NT2/D1 (cell line): ENCODE results near the gene SRSF1.

Source experiments
- DNase-seq: peaks from one replicate; pipeline ENCODE4 v3.0.0-alpha.2; 2011; ENCODE audit warnings: low read depth, low spot score
- H3K27me3 ChIP-seq: 2 replicates; pipeline ENCODE4 v1.6.0; 2011; ENCODE audit warnings: mild to moderate bottlenecking; ENCODE audit not compliant: insufficient read length, insufficient read depth
- H3K36me3 ChIP-seq: 2 replicates; pipeline ENCODE4 v1.6.1; 2011; ENCODE audit warnings: mild to moderate bottlenecking, low read length, mixed read lengths; ENCODE audit not compliant: insufficient read depth, insufficient read length
- H3K4me1 ChIP-seq: 2 replicates; pipeline ENCODE4 v1.5.1; 2011; ENCODE audit not compliant: insufficient read depth, insufficient read length
- H3K4me3 ChIP-seq: 2 replicates; pipeline ENCODE4 v1.5.1; 2011; ENCODE audit warnings: low read depth; ENCODE audit not compliant: insufficient read length
- H3K9ac ChIP-seq: 2 replicates; pipeline ENCODE4 v1.6.0; 2011; ENCODE audit warnings: low read depth; ENCODE audit not compliant: insufficient read length
- H3K9me3 ChIP-seq: 2 replicates; pipeline ENCODE4 v1.5.1; 2011; ENCODE audit warnings: mild to moderate bottlenecking, low read length; ENCODE audit not compliant: insufficient read depth
- SUZ12 ChIP-seq: IDR thresholded peaks from 2 replicates; pipeline ENCODE4 v1.6.1; 2011; ENCODE audit not compliant: insufficient read length, insufficient read depth; ENCODE audit errors: extremely low read depth
- YY1 ChIP-seq: IDR thresholded peaks from 2 replicates; pipeline ENCODE4 v1.6.1; 2011; ENCODE audit not compliant: insufficient read length, insufficient read depth
- ZNF274 ChIP-seq: IDR thresholded peaks from 2 replicates; pipeline ENCODE4 v1.6.1; 2011; ENCODE audit warnings: mild to moderate bottlenecking, low read depth, low read length

SRSF1 gene

DNA sequence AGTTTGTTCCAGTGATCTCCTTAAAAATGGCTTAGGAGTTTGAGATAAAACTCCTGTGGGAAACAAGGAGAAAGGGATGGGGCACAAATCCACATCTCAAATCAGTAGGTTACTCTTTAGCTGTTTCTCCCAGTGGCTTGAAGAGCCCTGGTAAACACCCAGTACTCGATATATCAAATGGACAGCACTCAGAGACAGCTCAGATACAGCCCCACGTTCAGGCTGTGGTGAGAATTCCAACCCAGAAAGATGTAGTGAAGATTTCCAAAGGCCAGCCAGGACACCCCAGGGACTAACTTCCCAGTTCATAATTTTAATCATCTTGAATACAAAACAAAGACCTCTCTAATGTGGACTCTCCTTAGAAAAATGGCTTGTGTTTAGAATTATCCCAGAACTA lies 12.6 kb downstream of the SRSF1 start:
- Histone ChIP-seq H3K4me3 (no peak overlapping the region), H3K9ac (no peak overlapping the region), H3K27me3 (no peaks in the 10 kb centered on the region), H3K36me3 (peaks cover 25% of the 10 kb centered on the region), H3K9me3 (no peaks in the 10 kb centered on the region), H3K4me1 (peaks cover 3% of the 10 kb centered on the region)
- DNase-seq: no peak
- TF ChIP-seq ZNF274 (no peak), YY1 (no peak), SUZ12 (no peak)

DNA sequence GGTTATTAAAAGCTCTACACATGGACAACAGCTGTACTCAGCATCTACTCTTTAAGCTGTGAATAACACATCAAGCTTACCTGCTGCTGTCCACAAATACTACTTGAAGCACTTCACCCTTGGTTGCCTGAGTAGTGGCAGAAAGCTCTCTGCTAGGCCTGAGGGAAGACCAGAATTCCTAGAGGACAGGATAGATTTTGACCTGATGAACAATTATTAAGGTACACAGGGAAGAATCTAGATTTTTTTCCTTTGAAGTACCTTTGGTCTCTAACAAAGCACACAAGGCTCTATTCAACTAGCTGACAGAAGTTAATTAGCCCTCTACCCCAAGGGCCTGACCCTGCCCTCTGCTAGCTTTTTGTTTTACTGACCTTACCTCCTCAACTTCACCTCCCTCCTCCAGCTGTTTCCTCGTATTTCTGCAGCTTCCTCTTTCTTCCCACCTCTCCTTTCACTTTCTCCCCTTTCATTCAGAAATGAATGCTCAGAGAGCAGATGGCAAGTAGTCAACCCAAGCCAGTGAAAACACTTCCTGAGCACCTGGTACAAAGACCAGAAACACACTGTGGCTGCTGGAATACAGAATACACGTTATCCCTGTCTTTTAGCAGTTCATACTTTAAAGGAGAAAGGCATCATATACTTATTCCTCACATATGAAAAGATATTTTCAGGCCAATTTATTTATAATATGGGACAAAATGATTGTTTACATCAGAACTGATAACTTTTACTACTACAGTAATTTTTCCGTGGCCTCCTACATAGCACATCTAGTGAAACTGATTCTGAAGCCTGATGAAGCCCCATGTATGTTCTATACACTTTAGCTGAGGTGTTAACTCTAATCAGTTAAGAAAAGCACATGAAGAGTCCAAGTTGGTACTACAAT lies 13.3 kb downstream of the SRSF1 start:
- no peak for TF ChIP-seq YY1
- no peak overlapping the region for H3K9ac ChIP-seq
- no peak for DNase-seq

DNA sequence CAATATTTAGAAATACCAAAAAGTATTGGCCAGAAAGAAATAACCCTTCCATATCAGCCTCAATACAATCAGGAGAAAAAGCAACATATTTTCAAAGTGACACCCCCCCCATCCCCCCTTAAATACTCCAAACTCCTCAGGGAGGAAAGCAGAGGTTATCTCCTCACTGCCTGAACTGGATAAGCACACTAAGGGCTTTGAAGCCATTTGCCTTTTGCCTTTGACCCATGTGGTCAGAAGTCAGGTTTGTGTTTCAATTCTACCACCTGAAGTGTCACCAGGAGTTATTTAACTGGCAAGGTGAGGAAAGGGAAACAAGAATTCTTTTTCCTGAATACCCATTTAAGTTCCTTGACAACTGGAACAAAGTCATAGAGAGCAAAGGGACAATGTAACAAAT lies 15.5 kb downstream of the SRSF1 start:
- DNase-seq: no peak
- H3K4me1 ChIP-seq: peaks cover 5% of the 10 kb centered on the region
- no peak overlapping the region for H3K9ac ChIP-seq
- no peaks in the 10 kb centered on the region for H3K36me3 ChIP-seq
- no peaks in the 10 kb centered on the region for H3K27me3 ChIP-seq
- H3K9me3 ChIP-seq: no peaks in the 10 kb centered on the region
- H3K4me3 ChIP-seq: no peak overlapping the region
- TF ChIP-seq ZNF274 (no peak), YY1 (no peak), SUZ12 (no peak)

More for the DNA sequence above, 13.3 kb downstream of the SRSF1 start:
- Histone ChIP-seq H3K36me3 (peaks cover 18% of the 10 kb centered on the region), H3K4me1 (peaks cover 5% of the 10 kb centered on the region), H3K9me3 (no peaks in the 10 kb centered on the region), H3K27me3 (no peaks in the 10 kb centered on the region), H3K4me3 (no peak overlapping the region)

DNA sequence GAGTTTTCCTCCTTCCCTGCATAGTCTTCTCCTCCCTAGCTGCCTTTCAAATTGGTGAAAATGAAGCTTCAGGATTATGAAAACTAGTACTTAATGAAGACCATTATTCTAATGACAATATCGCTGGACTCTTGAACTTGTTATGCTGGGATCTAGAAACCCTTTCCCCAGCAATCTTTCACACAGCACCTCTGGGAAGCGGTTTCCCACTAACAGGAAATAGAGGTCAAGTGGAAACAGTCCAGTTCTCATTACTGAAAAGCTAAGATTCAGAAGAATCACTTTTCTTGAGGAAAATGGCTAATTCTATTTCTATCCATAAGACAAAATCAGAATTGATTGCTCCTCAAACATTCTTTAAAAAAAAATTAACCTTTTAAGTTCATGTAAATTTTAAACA lies 17.0 kb downstream of the SRSF1 start:
- DNase-seq: no peak
- Histone ChIP-seq H3K4me1 (peaks cover 3% of the 10 kb centered on the region), H3K9me3 (no peaks in the 10 kb centered on the region), H3K36me3 (peaks cover 5% of the 10 kb centered on the region), H3K27me3 (no peaks in the 10 kb centered on the region), H3K4me3 (no peak overlapping the region), H3K9ac (no peak overlapping the region)
- TF ChIP-seq ZNF274 (no peak), SUZ12 (no peak), YY1 (no peak)

DNA sequence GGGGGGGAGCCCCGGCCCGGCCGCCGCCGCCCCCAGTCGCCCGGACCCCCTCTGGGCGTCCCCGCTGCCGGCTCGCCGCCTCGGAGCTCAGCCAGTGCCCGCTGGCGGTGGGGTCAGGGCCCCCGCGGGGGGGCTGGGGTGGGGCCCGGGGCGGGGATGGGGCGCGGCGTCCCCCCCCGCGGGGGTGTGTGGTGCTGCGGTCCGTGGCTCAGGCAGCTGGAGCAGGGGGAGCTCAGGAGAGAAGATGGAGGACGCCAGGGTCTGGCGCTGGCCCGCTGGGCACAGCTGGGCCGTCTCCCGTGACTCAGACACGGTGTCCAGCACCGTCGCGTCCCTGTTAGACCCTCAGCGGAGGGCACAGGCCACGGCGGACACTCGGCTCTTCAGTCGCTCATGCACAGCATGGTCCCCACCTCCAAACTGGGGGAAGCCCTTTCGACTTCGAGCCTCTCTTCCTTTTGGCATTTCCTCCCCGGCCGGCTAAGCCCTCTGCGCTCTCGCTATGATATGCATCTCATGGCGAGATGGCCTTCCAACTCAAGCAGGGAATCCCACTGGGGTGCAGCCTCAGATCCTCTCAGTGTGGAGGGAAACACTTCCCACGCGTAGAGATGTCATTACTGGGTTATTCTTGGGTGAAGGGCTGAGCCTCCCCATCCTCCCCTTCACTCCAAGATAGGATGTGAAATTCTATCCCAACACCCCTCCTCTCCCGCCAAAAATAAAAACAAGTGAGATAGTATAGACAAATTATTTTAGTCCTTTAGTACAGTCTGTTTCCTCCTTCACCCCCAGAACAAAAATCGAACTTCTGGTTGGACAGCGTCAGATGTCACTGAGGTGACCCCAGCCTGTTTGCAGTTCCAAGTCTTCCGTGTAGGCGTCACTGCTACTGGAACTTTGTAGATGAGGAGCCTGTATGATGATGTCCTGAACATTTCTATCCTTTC lies 18.5 kb downstream of the SRSF1 start:
- DNase-seq: no peak
- peaks cover 3% of the 10 kb centered on the region for H3K4me1 ChIP-seq
- H3K9ac ChIP-seq: peak overlapping the region; percentile 94
- H3K9me3 ChIP-seq: no peaks in the 10 kb centered on the region
- no peak for TF ChIP-seq SUZ12
- peak; percentile 58 for TF ChIP-seq YY1
- TF ChIP-seq ZNF274: no peak
- H3K27me3 ChIP-seq: no peaks in the 10 kb centered on the region
- H3K4me3 ChIP-seq: peak overlapping the region; percentile 86
- H3K36me3 ChIP-seq: peaks cover 13% of the 10 kb centered on the region

DNA sequence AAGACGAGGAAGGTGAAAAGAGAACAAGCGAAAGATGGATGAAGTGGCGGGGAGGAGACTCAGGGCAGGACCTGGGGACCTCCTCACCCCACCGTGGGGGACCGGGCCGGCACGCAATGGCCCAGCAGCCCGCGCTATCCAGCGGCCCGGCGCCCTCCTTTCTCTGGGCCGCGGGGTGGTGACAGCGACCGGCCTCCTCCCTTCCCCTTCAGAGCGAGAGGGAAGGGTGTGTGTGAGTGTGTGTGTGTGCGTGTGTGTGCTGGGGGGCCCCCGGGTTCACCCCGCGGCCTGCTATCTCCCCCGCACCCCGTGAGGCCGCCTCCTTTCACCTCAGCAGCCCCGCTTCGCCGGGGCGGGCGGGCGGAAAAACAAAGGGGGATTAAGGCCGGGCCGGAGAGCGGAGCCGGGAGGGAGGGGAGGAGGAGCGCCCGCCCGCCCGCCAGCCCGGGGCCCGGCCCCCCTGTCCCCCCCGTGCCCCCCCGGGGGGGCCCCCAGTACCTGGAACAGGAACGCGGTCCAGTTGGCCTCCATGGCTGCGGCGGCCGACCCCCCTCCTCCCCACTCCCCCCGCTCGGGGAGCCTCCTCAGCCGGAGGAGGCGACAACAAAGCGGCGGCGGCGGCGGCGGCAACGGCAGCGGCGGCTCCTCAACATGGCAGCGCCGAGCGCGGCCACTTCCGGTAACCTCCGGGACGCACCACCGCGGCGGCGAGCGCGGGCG lies 19.3 kb downstream of the SRSF1 start, which contains the start of gene VEZF1:
Gene VEZF1 (minus strand): TSS at position 674 of the 720 bp plus-strand sequence. CDS start 143 bp downstream, at position 531.
- Histone ChIP-seq H3K9me3 (no peaks in the 10 kb centered on the region), H3K36me3 (peaks cover 21% of the 10 kb centered on the region), H3K4me3 (peak within 1 kb of the TSS; percentile 86), H3K4me1 (peaks cover 5% of the 10 kb centered on the region), H3K27me3 (no peaks in the 10 kb centered on the region), H3K9ac (peak within 1 kb of the TSS; percentile 95)
- TF ChIP-seq YY1: no peak
- TF ChIP-seq SUZ12: no peak
- no peak for TF ChIP-seq ZNF274
- DNase-seq: no peak
